OCI-LY7 (cell line): ENCODE measurements around the gene DDX42. TPM values are rescaled to one million over a fixed set of nuclear protein-coding genes. Genes with fewer than 3 reads are reported as not detected.
"Not testable (repeated sequence)": the region's sequence is repeated elsewhere in the genome, so short reads cannot be mapped to it uniquely, and the experiment has no call there.

ENCODE experiments used
- BruUV-seq: library from RNA; stranded (reverse); fragments of 400-500 nt; replicated peaks from 2 replicates; lab custom pipeline; 2021; lab: Mats Ljungman, UMichigan
- CTCF ChIA-PET: fragments of 300-600 bp; sonication (Branson Sonifier 250); formaldehyde crosslinking; loops from one replicate; lab custom pipeline; 2022; ENCODE audit warnings: antibody characterized with exemption; ENCODE audit not compliant: unreplicated experiment; lab: Charles Lee
- POLR2A ChIA-PET: fragments of 300-600 bp; sonication (Branson Sonifier 250); formaldehyde crosslinking; loops from one replicate; lab custom pipeline; 2022; ENCODE audit warnings: antibody characterized with exemption; lab: Charles Lee
- DNase-seq: peaks from one replicate; pipeline ENCODE4 v3.0.0-alpha.2; 2015; ENCODE audit warnings: low spot score
- H2AFZ ChIP-seq: fragments of 200-600 bp; sonication (generic), shearing (Covaris generic); 2 replicates; pipeline ENCODE4 v1.6.1; 2014; ENCODE audit warnings: mild to moderate bottlenecking, antibody characterized with exemption, low read length, moderate library complexity
- H3K27ac ChIP-seq: fragments of 200-600 bp; sonication (generic); 2 replicates; pipeline ENCODE4 v1.5.1; 2014; ENCODE audit warnings: mixed run types, low read depth, mild to moderate bottlenecking, moderate library complexity, low read length, inconsistent platforms; ENCODE audit not compliant: poor library complexity, severe bottlenecking
- H3K36me3 ChIP-seq: fragments of 200-600 bp; sonication (generic); 2 replicates; pipeline ENCODE4 v1.6.1; 2014; ENCODE audit warnings: mild to moderate bottlenecking, antibody characterized with exemption, low read length, moderate library complexity, mixed read lengths; ENCODE audit not compliant: insufficient read depth
- H3K4me1 ChIP-seq: fragments of 200-600 bp; sonication (generic); 2 replicates; pipeline ENCODE4 v1.5.1; 2014; ENCODE audit warnings: mild to moderate bottlenecking, low read length; ENCODE audit not compliant: insufficient read depth, poor library complexity, severe bottlenecking
- H3K4me2 ChIP-seq: fragments of 200-600 bp; sonication (generic); 2 replicates; pipeline ENCODE4 v1.6.1; 2014; ENCODE audit warnings: mild to moderate bottlenecking, low read length
- H3K4me3 ChIP-seq: fragments of 200-600 bp; sonication (generic); 2 replicates; pipeline ENCODE4 v1.5.1; 2014; ENCODE audit warnings: mild to moderate bottlenecking, low read depth, low read length; ENCODE audit not compliant: poor library complexity, severe bottlenecking
- H3K79me2 ChIP-seq: fragments of 200-600 bp; sonication (generic); 2 replicates; pipeline ENCODE4 v1.6.1; 2016; ENCODE audit warnings: low read depth, mild to moderate bottlenecking, low read length, moderate library complexity, mixed read lengths; ENCODE audit not compliant: insufficient read depth
- H3K9me2 ChIP-seq: fragments of 200-600 bp; sonication (generic); 2 replicates; pipeline ENCODE4 v1.6.1; 2016; ENCODE audit warnings: mild to moderate bottlenecking, low read length, mixed read lengths; ENCODE audit not compliant: insufficient read depth
- H3K9me3 ChIP-seq: fragments of 200-600 bp; sonication (generic); 2 replicates; pipeline ENCODE4 v1.6.1; 2014; ENCODE audit warnings: mild to moderate bottlenecking, mixed run types, low read length, mixed read lengths
- H4K20me1 ChIP-seq: fragments of 200-600 bp; sonication (generic); 2 replicates; pipeline ENCODE4 v1.6.1; 2014; ENCODE audit warnings: mild to moderate bottlenecking, antibody characterized with exemption, low read length, moderate library complexity, mixed read lengths; ENCODE audit not compliant: insufficient read depth
- CTCF ChIP-seq: fragments of 200-600 bp; sonication (generic); conservative IDR thresholded peaks from 2 replicates; pipeline ENCODE4 v1.5.1; 2014; ENCODE audit warnings: mild to moderate bottlenecking, antibody characterized with exemption, low read length, moderate library complexity, mixed read lengths
- EZH2phosphoT487 ChIP-seq: fragments of 200-600 bp; sonication (generic); IDR thresholded peaks from 2 replicates; pipeline ENCODE4 v1.6.1; 2018; ENCODE audit warnings: low read depth, borderline replicate concordance, mild to moderate bottlenecking, mixed run types, antibody characterized with exemption, low read length, moderate library complexity, mixed read lengths
- intact Hi-C: fragments of 100-400 bp; cut with micrococcal nuclease; formaldehyde crosslinking; loops from one replicate; pipeline ENCODE4 v1.10.0; 2022; ENCODE audit not compliant: unreplicated experiment
- total RNA-seq, 2 experiments: library from RNA; depleted of rRNA in 1 of 2; stranded (reverse); fragments of >200 nt in 1 of 2; shearing (Covaris generic) in 1 of 2; gene quantifications; 2 replicates each; pipeline ENCODE4 v1.2.3, GENCODE V29; 2014 to 2022

The DDX42 gene
- total RNA-seq, 2 experiments from 2014 or later: 85.1 to 145 TPM

- no peaks in the 10 kb centered on the region for H3K4me1 ChIP-seq
- H3K4me3 ChIP-seq: no peak overlapping the region
- H3K4me2 ChIP-seq: no peak overlapping the region
- BruUV-seq: no TSS peak
- CTCF ChIA-PET: no interaction called here
- no peaks in the 10 kb centered on the region for H3K36me3 ChIP-seq
- no peaks in the 10 kb centered on the region for H3K9me3 ChIP-seq
- no peak overlapping the region for H3K27ac ChIP-seq
- no peak for DNase-seq
- no peaks in the 10 kb centered on the region for H3K79me2 ChIP-seq
- POLR2A ChIA-PET: interaction anchor here (0.9 kb wide), 1 partner anchor 10 kb away, joined by 4 read pairs; no protein-coding TSS in a partner anchor
- H3K9me2 ChIP-seq: no peaks in the 10 kb centered on the region
- TF ChIP-seq EZH2phosphoT487 (no peak), CTCF (no peak)
- H4K20me1 ChIP-seq: no peaks in the 10 kb centered on the region
- H2AFZ ChIP-seq: no peak overlapping the region
- intact Hi-C loops: no loop called here
Measured at GRCh38 chr17:63855185-63855584, 81.2 kb downstream of the DDX42 start.

GRCh38 chr17:63856425-63856824 lies 82.5 kb downstream of the DDX42 start:
- H3K36me3 ChIP-seq, DNase-seq, H3K27ac ChIP-seq, H3K4me3 ChIP-seq, intact Hi-C loops, H3K4me1 ChIP-seq, BruUV-seq, H3K4me2 ChIP-seq, H4K20me1 ChIP-seq, H3K9me3 ChIP-seq, H2AFZ ChIP-seq, H3K9me2 ChIP-seq, H3K79me2 ChIP-seq, CTCF ChIA-PET: not testable (repeated sequence)
- POLR2A ChIA-PET: interaction anchor here (0.6 to 0.7 kb wide), 2 partner anchors 181 to 304 kb away, joined by 3 read pairs; no protein-coding TSS in a partner anchor

- Histone ChIP-seq H3K9me3 (no peaks in the 10 kb centered on the region), H3K4me3 (no peak overlapping the region), H3K27ac (no peak overlapping the region), H3K79me2 (no peaks in the 10 kb centered on the region), H3K36me3 (no peaks in the 10 kb centered on the region), H3K9me2 (no peaks in the 10 kb centered on the region), H2AFZ (no peak overlapping the region), H4K20me1 (no peaks in the 10 kb centered on the region), H3K4me2 (no peak overlapping the region), H3K4me1 (no peaks in the 10 kb centered on the region)
- intact Hi-C loops: no loop called here
- ChIA-PET POLR2A (no interaction called here), CTCF (no interaction called here)
- TF ChIP-seq EZH2phosphoT487 (no peak), CTCF (no peak)
- DNase-seq: no peak
- BruUV-seq: no TSS peak
Measured at GRCh38 chr17:63859257-63859656, 85.3 kb downstream of the DDX42 start.

GRCh38 chr17:63866625-63867024 lies 92.7 kb downstream of the DDX42 start:
- H3K9me3 ChIP-seq, H3K27ac ChIP-seq, POLR2A ChIA-PET, H3K36me3 ChIP-seq, H3K4me3 ChIP-seq, H3K4me2 ChIP-seq, H4K20me1 ChIP-seq, intact Hi-C loops, H3K4me1 ChIP-seq, H3K79me2 ChIP-seq, H3K9me2 ChIP-seq, BruUV-seq: not testable (repeated sequence)
- peak overlapping the region; percentile 39; the same call in 1 of the 2 replicates for H2AFZ ChIP-seq
- DNase-seq: peak; percentile 31
- CTCF ChIA-PET: interaction anchor here (1.6 kb wide), 1 partner anchor 18 kb away, joined by 4 read pairs; no protein-coding TSS in a partner anchor
